Spleen (tissue), 11 donors: ENCODE data around the gene AMPH. TPM values are rescaled to one million over a fixed set of nuclear protein-coding genes. Genes with fewer than 3 reads are reported as not detected.

Source experiments
- DNase-seq: peaks from one replicate; pipeline ENCODE4 v3.0.0-alpha.2; 2020
- H3K27ac ChIP-seq, 8 donors: fragments of 200-600 bp; sonication (generic) in 7 of 8; 1 replicate in 4 of 8; 2 replicates in 4 of 8; pipeline versions ENCODE4 v1.5.0 to v1.8.0; 2016 to 2021; ENCODE audit warnings: inconsistent platforms in 4 of 8, mild to moderate bottlenecking in 4 of 8, moderate library complexity in 1 of 8
- H3K27me3 ChIP-seq, 7 donors: fragments of 200-600 bp; sonication (generic) in 6 of 7; replicated peaks in 1 of 7; 1 replicate in 4 of 7; 2 replicates in 3 of 7; pipeline versions ENCODE4 v1.5.0 to v1.8.0; 2016 to 2021; ENCODE audit warnings: inconsistent platforms in 3 of 7, mild to moderate bottlenecking in 1 of 7
- H3K36me3 ChIP-seq, 6 donors: fragments of 200-600 bp; sonication (generic) in 5 of 6; 1 replicate in 4 of 6; 2 replicates in 2 of 6; pipeline versions ENCODE4 v1.5.0 to v1.8.0; 2016 to 2021; ENCODE audit warnings: inconsistent platforms in 2 of 6
- H3K4me1 ChIP-seq, 6 donors: fragments of 200-600 bp; sonication (generic) in 5 of 6; 1 replicate in 3 of 6; 2 replicates in 3 of 6; pipeline versions ENCODE4 v1.5.0 to v1.8.0; 2016 to 2021; ENCODE audit warnings: inconsistent platforms in 3 of 6
- H3K4me3 ChIP-seq, 8 donors: fragments of 200-600 bp; sonication (generic) in 7 of 8; 1 replicate in 4 of 8; 2 replicates in 4 of 8; pipeline versions ENCODE4 v1.5.0 to v1.8.0; 2016 to 2021; ENCODE audit warnings: inconsistent platforms in 4 of 8, mild to moderate bottlenecking in 4 of 8, moderate library complexity in 2 of 8
- H3K9me3 ChIP-seq, 8 donors: fragments of 200-600 bp; sonication (generic) in 7 of 8; 1 replicate in 4 of 8; 2 replicates in 4 of 8; pipeline versions ENCODE4 v1.5.0 to v1.8.0; 2016 to 2021; ENCODE audit warnings: inconsistent platforms in 4 of 8
- POLR2A ChIP-seq, 3 donors: fragments of 450-650 bp; IDR thresholded peaks; one replicate each; pipeline ENCODE4 v1.5.1; 2017; ENCODE audit warnings: antibody characterized with exemption in 3 of 3, mild to moderate bottlenecking in 1 of 3
- POLR2AphosphoS5 ChIP-seq, 3 donors: sonication (generic); formaldehyde crosslinking; IDR thresholded peaks; one replicate each; pipeline ENCODE4 v1.5.1; 2017; ENCODE audit warnings: antibody characterized with exemption in 3 of 3
- WGBS, 5 donors: extraction: QIAGEN DNeasy Blood & Tissue Kit in 3 of 5; methylation state at CpG; one replicate each; pipeline versions ENCODE4 v1.1.5 to v1.1.7; 2013 to 2018; 5-methylcytosine and 5-hydroxymethylcytosine counted together
- intact Hi-C: fragments of 100-400 bp; cut with DNase I; formaldehyde crosslinking; loops from one replicate; pipeline ENCODE4 v1.15.0; 2023; ENCODE audit warnings: low total_unique reads
- polyA plus RNA-seq, 3 donors: library from polyadenylated mRNA; stranded (reverse); fragments of 200-250 nt; gene quantifications; one replicate each; pipeline ENCODE4 v1.2.1, GENCODE V29; 2013
- total RNA-seq, 7 donors: library from RNA; depleted of rRNA in 3 of 7; stranded (reverse); fragments of >200 nt in 3 of 7; fragmentation: NEBNext Ultra II Directional in 4 of 7; extraction: Animal tissue kit (Norgen Biotek cat#: 25700) in 4 of 7; gene quantifications; one replicate each; pipeline versions ENCODE4 v1.1.0 to v1.2.1, GENCODE V29; 2016 to 2021
- TF ChIP-seq, protein P1 (sequence below), 11 experiments: fragments of 200-600 bp in 7 of 11; fragments of 450-650 bp in 4 of 11; sonication (generic) in 4 of 11; IDR thresholded peaks in 8 of 11; conservative IDR thresholded peaks in 3 of 11; 1 replicate in 7 of 11; 2 replicates in 4 of 11; pipeline versions ENCODE4 v1.4.0 to v1.8.0; 2016 to 2021; ENCODE audit warnings: antibody characterized with exemption in 11 of 11, inconsistent platforms in 4 of 11, mild to moderate bottlenecking in 1 of 11
- donor health status: healthy with polysubstance abuse.
- donor health status: DM: no; HTN: no; CAD: no; lungs with moderate emphysema.
- donor health status: DM: no; HTN: no; CAD: no.
- donor health status: Bipolar disorder and iron deficiency.
- donor health status: healthy.
- donor health status: DM: no; HTN: no; CAD: no.
- donor health status: DM: yes; HTN: yes; CAD: no.

AMPH gene
- total and polyA plus RNA-seq, 10 donors: 0.09 to 10.3 (median 1.1) TPM

DNA sequence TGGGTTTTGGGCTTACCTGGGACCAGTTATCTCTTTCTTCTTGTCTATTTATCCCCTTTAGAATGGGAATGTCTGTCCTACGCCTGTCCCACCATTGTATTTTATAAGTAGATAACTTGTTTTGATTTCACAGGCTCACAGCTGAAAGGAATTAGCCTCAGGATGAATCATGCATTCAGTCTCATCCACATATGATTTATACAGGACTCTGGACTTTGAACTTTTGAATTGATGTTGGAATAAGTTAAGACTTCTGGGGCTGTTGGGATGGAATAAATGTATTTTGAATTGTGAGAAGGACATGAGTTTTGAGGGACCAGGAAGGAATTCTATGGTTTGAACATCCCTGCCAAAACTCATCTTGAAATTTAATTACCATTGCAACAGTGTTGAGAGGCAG, 112.6 kb downstream of the AMPH start:
- intact Hi-C loops: no loop called here
- Histone ChIP-seq H3K9me3 (peaks cover 7 to 48% (median 27%) of the 10 kb centered on the region in 8 donors), H3K36me3 (no peaks in the 10 kb centered on the region), H3K4me3 (no peak overlapping the region), H3K4me1 (no peaks in the 10 kb centered on the region), H3K27me3 (no peaks in the 10 kb centered on the region), H3K27ac (no peak overlapping the region)
- WGBS, 5 donors: 79 to 84% (median 80%) methylated on average over 1 of the region's 1 CpG
- DNase-seq: no peak
- TF ChIP-seq POLR2A (IDR thresholded peaks at IDR 0.05): no peak
- TF ChIP-seq, protein P1, sequence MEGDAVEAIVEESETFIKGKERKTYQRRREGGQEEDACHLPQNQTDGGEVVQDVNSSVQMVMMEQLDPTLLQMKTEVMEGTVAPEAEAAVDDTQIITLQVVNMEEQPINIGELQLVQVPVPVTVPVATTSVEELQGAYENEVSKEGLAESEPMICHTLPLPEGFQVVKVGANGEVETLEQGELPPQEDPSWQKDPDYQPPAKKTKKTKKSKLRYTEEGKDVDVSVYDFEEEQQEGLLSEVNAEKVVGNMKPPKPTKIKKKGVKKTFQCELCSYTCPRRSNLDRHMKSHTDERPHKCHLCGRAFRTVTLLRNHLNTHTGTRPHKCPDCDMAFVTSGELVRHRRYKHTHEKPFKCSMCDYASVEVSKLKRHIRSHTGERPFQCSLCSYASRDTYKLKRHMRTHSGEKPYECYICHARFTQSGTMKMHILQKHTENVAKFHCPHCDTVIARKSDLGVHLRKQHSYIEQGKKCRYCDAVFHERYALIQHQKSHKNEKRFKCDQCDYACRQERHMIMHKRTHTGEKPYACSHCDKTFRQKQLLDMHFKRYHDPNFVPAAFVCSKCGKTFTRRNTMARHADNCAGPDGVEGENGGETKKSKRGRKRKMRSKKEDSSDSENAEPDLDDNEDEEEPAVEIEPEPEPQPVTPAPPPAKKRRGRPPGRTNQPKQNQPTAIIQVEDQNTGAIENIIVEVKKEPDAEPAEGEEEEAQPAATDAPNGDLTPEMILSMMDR (IDR thresholded peaks at IDR 0.05 in 8 of 11, conservative IDR thresholded peaks at IDR 0.05 in 3 of 11): no peak
- TF ChIP-seq POLR2AphosphoS5 (IDR thresholded peaks at IDR 0.05): no peak

DNA sequence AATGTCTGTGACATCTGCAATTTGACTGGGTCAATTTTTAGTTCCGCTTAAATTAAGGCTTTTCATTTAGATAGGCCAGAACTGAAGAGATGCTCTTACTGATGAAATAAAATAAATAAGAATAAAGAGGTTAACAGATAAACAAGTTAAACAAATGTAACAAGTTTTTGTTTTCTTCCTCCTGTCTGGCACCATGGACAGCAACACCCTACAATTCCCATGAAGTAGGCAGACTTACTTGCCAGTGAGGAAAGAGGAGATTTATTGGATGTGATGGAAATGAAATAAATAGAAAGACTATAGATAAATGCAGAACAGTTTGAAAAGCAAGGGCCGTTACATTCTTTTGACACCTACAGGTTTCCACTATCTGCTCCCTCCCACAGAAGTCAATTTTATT, 118.5 kb downstream of the AMPH start:
- Histone ChIP-seq H3K4me3 (no peak overlapping the region), H3K27me3 (no peaks in the 10 kb centered on the region), H3K27ac (no peak overlapping the region), H3K4me1 (no peaks in the 10 kb centered on the region), H3K36me3 (no peaks in the 10 kb centered on the region), H3K9me3 (peaks cover 7 to 32% (median 25%) of the 10 kb centered on the region in 8 donors)
- TF ChIP-seq POLR2AphosphoS5 (IDR thresholded peaks at IDR 0.05) (no peak), POLR2A (IDR thresholded peaks at IDR 0.05) (no peak)
- TF ChIP-seq, protein P1 (IDR thresholded peaks at IDR 0.05 in 8 of 11, conservative IDR thresholded peaks at IDR 0.05 in 3 of 11): no peak
- DNase-seq: no peak
- intact Hi-C loops: no loop called here
- WGBS, 5 donors: 85 to 95% (median 88%) methylated on average over 2 of the region's 2 CpGs

DNA sequence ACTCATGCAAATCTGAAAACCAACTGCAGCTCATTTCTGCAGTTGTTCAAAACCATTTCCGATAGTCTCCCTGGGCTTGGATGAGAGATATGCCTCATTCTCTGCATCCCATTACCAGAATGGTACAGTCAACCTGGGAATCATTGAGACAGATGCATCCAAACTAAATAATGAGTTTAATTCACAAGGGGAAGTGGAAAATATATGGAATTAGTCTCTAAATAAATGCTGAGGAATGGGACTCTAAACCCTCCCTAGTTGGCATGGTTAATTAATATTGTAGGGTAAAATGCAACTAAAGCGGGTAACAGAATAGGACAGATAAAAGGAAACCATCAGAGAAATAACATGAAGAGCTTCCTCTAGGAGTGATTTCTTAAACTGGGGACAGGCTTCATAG, 118.9 kb downstream of the AMPH start:
- TF ChIP-seq POLR2AphosphoS5 (IDR thresholded peaks at IDR 0.05): no peak
- TF ChIP-seq, protein P1 (IDR thresholded peaks at IDR 0.05 in 8 of 11, conservative IDR thresholded peaks at IDR 0.05 in 3 of 11): no peak
- TF ChIP-seq POLR2A (IDR thresholded peaks at IDR 0.05): no peak
- H3K9me3 ChIP-seq: peaks cover 7 to 29% (median 23%) of the 10 kb centered on the region in 8 donors
- no peaks in the 10 kb centered on the region for H3K27me3 ChIP-seq
- WGBS, 5 donors: 91 to 97% (median 95%) methylated on average over 2 of the region's 2 CpGs
- H3K4me1 ChIP-seq: no peaks in the 10 kb centered on the region
- no peak overlapping the region for H3K4me3 ChIP-seq
- intact Hi-C loops: no loop called here
- no peaks in the 10 kb centered on the region for H3K36me3 ChIP-seq
- DNase-seq: no peak
- no peak overlapping the region for H3K27ac ChIP-seq

DNA sequence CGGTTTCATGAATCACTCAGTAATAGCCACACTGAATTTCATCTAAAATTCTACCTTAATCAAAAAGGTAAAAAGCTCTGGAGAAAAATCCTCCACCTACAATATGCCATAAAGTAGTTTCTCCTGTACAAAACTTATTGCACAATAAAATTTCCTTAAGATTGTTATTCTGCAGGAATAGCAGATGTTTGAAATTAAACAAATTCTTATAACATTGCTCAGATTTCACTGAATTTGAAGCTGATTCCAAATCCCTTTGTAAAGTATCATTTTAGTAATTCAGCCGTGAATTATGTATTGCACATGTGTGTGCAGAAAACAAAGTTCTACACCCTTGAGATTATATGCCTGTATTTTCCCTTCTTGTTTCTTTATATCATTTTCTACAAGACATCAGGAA, 123.8 kb downstream of the AMPH start:
- intact Hi-C loops: no loop called here
- Histone ChIP-seq H3K4me1 (no peaks in the 10 kb centered on the region), H3K9me3 (no peaks in the 10 kb centered on the region), H3K36me3 (no peaks in the 10 kb centered on the region), H3K27me3 (peaks cover 0 to 10% (median 0%) of the 10 kb centered on the region in 7 donors), H3K27ac (no peak overlapping the region), H3K4me3 (no peak overlapping the region)
- 78 to 90% (median 84%) methylated on average over 2 of the region's 2 CpGs for WGBS, 5 donors
- no peak for DNase-seq
- no peak for TF ChIP-seq POLR2A (IDR thresholded peaks at IDR 0.05)
- TF ChIP-seq POLR2AphosphoS5 (IDR thresholded peaks at IDR 0.05): no peak
- TF ChIP-seq, protein P1 (IDR thresholded peaks at IDR 0.05 in 8 of 11, conservative IDR thresholded peaks at IDR 0.05 in 3 of 11): no peak
